HG03354 (cell line): ENCODE results near the gene C16orf96.

Experiments used
- ATAC-seq: cut with Tn5 transposase; IDR thresholded peaks from one replicate; pipeline ENCODE4 v1.9.1; 2021; ENCODE audit warnings: mild to moderate bottlenecking; ENCODE audit not compliant: unreplicated experiment, poor library complexity, severe bottlenecking

The C16orf96 gene

DNA sequence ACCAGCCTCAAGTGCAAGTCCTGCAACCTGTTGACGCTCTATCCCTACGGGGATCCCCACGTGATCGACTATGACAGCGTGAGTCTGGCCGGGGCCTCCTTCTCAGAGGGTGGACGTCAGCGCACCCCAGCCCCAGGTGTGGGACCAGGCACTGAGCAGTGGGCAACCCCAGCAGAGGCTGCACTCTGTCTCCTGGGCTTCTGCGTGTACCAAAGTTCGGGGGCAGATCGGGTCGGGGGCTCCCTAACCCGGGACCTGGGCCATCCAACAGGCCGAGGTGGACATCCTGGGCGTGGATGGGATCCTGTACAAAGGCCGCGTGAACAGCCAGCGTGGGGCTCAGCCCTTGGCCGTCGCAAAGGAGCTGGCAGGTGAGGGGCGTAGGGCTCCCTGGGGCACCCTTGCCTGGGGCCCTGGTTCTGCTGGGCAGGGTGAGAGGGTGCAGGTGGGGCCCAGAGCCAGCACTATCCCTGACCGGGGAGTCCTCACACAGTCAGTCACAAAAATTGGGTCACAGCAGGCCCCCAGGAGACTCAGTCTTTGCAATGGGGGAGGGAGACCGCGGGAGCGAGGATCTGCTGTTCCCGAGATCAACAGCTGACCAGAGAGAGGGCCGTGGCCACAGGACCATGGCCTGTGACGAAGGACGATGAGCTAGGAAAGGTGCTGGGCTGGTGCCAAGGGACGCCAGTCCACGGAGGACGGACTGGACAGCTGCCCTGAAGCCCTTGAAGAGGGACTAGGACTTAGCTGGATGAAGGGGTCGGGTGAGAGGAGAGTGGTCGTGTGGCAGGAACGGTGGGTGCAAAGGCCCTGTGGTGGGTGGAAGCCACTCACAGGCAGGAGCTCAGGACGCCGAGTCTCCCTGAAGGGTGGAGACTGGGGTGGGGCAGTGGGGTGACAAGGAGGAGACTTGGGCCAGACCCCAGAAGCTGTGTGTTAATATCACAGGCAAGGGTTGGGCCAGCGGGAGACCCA is 38.6 kb downstream of the C16orf96 start:
- no peak for ATAC-seq

DNA sequence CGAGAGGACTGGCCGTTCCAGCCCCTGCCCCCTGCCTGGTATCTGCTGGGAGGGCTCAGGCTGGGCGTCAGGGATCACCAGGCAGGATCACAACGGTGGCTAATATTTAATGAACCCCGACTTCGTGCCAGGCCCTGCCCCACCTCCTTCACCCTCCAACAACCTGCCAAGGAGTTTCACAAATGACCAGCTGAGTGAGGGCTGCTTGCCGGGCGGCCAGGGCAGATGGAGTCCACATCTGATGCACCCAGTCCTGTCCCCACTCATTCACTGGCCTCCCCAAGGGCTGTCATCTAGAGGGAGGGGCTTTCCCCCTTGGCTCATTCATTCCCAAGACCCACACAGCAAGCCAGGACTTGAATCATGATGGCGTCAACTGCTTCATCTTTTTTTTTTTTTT is 41.0 kb downstream of the C16orf96 start:
- ATAC-seq: no peak

DNA sequence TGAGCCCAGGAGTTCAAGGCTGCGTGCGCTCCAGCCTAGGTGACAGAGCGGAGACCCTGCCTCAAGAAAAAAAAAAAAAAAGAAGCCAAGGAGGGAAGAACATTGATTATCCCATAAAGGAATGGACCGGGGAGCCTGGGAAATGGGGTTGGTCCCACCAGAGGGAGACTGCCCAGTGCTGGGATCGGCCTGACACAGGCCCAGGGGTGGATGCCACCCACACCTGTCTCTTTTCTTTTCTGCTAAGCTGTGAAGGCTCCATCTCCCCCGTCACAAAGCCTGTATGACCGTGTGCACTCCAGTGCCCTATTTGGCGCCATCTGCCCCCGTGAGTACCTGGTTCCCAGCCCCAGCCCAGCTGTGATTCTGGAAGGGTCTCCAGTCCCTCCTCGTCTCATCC is 42.9 kb downstream of the C16orf96 start:
- no peak for ATAC-seq

DNA sequence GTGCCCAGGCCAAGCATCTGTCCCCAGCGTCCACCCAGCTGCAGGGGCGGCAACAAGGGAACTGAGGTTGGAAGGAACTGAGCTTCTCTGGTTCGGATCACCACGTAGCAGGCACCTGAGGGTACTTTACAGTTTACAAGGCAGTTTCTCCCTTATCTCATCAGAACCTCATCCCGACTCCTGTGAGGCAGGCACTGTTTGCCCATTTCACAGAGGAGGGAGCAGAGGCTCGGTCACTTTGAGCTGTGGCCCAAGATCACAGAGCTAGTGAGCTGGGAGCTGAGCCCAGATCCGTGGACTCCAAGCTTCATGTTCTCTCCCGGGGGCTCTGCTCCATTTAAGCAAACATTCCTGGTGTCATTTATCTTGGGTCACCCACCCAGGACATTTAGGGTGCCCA is 43.4 kb downstream of the C16orf96 start:
- ATAC-seq: no peak

DNA sequence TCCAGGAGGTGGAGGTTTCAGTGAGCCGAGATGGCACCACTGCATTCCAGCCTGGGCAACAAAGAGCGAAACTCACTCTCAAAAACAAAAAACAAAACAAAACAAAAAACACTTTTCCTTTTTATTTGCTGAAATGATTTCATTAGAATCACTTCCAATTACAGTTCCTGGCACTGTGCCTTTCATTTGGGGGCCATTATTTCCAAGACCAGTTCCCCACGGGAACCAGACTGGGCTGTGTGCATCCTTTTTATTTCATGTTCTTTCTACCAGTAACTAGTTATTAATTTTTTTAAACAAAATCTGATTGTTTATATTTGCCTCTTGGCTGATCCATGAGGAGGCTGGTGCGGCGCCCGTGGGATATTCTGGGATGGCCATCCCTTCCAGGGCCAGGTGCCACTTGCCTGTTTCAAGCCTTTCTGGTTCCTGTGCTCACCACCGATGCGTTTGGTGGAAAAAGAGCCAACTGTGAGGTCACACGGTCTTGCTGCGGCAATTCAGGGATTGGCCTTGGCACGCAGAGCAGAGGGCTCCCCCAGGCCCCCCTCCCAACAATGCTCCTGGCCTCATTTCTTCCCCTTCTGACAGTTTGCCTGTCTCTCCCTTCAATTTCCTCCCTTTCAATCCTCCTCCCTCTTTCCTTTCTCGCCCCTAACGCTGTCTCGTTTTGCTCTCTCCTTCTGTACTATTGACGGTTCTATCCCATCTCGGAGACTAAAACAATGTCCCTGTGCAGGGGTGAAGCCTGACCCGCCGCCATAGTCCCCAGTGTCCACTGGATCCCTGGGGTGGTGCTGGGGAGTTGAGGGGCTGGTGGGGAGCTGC is 45.1 kb downstream of the C16orf96 start:
- ATAC-seq: no peak

DNA sequence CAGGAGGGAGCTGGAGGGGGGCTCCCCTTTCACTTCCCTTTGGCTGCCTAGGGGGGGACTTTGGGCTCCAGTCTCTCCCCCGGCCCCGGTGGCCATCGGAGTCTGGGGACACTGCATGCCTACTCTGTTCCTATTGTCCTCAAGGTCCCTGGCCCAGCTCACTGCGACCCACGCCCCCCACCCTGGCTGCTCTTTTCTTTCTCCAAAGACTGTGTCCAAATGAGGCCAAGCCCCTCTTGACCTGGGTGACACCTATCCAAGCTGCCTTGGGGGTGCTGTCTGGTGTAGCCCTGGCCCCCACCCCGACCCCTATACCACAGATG is 45.7 kb downstream of the C16orf96 start:
- ATAC-seq: no peak

DNA sequence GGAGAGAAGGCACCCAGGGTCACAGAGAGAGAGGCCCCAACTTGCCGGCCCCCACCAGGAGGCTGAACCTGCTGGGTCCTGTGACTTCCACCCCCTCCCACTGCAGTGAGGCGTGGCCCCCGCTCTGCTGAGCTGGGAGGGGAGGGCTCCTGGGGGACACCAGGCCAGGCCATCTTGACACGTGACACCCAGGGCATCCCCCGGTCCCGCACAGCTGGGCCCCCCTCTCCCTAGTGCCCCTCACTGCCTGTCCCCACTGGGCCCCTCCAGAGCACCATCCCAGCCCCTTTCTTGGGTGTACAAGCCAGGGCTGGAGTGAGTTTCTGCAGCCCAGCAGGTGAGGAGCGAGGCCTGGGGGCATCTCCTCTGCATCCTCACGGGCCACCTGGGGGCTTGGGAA is 46.2 kb downstream of the C16orf96 start:
- no peak for ATAC-seq

DNA sequence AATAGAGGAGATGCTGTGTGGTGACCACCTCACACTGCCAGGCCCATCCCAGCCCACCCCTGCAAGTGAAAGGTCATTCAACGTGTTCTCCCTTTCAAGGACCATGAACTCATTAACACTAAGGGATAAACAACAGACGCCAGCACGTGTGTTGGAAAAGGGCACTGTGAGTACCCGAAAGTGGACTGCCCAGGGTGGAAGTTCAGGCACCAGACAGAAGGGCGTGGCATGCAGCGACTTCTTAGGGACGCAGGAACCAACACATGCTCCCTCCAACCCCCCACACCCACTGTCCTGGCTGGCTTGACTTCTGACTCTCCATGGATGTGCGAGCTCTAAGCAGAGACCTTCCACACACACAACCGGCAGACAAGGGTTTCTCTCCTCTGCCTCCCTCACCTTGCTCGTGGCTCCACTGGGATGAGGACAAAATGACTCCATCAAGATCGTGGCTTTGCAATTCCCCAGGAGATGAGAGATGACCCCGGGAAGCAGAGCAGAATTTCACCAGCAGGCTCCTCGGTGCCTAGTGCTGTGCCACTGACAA is 47.6 kb downstream of the C16orf96 start:
- ATAC-seq: no peak

DNA sequence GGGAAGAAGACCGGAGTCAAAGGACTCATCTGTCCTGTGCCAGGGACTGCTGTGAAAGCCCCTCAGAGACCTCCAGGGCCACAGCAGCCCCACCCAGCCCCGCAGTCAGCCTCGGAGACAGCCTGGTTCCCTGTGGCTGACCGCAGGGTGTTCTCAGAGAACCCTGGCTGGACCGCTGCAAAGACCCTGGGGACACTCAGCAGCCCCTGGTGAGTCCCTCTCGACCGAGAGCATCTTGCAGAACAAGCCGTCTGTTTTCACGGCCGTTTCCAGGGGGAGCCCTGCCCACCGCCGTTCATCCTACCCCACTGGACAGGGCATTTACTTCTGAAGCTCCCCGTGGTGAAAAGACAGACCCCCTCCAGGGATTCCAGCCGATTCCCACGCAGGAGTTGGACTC is 48.3 kb downstream of the C16orf96 start:
- ATAC-seq: no peak

DNA sequence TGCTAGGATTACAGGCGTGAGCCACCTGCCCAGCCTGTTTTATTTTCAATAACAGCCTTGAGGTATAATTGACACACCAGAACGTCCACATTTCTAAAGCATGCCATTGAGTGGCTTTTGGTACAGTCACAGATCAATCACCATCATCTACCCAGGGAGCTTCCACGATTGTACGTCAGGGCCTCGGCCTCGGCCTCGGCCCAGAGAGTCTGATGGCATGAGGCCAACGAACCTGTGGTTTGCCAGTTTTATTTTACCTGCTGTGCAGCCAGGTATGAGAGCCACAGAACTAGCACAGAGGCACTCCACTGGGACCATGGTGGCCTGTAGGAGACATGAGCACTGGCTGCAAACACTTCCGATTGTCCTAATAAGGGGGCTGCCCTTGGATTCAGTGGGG is 50.2 kb downstream of the C16orf96 start:
- no peak for ATAC-seq

DNA sequence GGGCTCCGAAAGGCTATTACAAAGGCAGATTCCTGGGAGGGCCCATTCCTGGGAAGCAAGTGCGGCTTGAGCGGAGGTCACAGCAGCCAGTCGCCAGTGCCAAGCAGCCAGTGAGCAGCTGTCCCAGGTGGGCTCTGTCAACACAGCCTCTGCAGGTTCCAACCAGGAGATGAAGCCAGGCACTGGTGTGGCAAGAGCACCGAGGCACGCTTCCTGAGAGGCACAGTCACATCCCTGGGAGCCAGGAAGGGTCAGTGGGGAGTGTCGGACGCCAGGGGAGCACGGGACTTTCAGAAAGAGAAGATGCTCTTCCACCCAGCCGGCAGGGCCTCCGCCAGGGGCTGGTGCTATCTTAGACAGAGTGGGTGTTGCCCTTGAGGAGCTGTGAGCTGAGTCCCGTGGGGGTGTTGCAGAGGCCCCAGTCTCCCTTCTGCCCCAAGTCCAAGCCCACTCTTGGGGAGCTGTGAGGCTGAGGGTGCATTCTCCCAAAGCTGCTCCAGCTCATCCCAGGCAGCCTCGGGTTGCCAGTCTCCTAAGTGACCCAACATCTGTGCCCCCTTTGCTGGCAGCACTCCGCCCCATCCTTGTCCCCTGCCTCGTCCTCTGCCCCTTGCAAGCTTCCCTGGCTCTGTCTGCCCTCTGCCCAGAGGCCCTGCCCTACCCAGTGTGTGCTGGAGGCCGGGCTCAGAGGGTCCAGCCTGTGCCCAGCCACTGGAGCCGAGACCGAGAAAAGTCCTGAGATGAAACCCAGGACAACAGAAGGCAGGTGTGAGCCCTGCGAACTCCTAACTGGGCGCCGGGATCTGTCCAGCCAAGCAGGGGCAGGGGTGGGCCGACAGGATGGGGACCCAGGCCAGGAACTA is 51.9 kb downstream of the C16orf96 start:
- no peak for ATAC-seq

DNA sequence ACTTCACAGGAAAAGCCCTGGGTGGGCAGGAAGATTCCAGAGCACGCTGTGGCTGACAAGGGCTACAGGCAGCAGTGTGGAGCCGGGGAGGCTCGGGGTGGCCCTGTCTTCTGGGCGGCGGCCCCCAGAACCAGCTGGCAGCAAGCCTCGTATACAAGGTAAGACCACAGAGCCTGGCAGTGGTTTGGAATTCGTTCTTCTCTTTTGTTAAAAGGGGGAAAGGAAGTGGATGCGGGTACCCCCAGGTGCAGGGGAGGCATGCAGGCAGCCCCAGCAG is 52.5 kb downstream of the C16orf96 start:
- no peak for ATAC-seq

DNA sequence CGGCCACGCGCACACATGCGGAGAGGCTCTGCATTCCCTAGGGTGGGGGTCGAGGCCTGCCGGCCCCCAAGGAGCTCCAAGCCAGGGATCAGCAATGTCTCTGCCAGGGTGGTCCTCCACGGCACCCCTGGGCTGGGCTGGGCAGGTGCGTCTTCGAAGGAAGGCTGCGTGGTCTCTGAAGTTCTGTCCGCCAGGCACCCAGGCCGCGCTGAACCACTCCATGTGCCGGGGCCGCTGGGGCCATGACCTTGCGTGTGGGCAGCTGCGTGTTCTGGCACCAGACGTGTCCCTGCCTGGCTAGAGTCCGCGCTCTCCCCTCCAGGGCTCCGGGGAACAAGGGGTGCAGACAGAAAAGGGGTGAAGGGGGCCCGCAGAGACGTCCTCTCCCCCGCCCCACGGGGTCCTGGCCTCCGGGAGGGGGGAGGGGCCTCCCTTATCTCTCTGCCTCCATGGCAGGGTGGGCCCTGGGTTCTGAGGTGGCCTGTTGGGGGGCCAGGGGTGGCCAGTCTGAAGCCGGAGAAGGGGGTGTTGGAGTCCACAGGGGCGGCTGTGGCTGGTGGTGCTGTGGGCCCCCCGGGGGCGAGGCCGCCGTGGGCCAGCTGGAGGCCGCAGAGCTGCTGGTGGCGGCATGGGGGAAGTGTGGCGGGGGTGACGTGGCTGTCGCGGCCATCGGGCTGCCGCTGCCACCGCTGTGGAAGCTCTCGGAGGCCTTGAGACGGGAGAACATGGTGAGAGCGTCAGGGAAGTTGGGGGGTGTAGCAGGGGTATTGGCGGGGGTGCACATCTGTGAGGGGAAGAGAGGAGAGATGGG is 53.3 kb downstream of the C16orf96 start:
- no peak for ATAC-seq

DNA sequence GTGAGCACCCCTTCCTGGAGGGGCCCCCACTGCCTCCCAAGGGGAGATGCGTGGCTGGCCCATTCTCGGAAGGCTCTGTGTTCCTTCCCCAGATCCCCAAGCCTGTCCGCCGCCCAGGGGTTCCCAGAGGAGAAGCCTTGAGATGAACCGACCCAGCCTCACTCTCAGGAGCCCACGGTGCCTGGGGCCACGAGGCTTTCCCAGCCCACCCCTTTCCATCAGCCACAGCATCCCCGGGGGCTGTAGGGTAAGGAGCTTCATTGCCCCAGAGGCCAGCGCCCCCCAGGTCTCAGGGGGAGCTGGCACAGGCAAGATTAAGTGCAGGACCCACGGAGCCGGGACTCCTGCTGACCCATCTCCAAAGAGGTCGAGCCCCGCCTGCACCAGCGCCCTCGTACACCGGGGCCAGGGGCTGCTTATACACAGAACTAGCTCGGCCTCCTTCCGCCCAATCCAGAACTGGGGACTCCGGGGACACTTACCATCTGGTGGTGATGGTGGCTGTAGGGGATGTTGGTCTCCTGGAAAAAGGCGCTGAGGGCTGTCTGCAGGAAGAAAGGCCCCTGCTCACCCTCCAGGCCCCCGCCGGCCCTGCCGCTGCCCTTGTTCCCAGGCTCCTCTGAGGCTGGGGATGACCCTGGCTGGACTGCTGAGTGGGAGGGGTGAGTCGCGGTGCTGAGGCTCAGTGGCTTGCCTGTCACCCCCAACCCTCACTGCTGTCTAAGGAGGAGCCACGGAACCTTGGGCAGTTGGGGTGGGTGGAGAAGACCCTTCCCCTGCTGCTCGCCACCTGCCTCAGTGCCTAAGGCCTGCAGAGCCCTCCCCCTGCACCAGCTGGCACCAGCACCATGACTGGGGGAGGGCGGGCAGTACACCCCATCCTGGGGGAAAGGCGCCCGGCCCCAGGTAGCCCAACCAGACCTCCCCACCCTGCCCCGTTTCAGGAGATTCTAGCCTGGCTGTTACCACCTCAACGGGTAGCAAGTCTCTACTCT is 54.2 kb downstream of the C16orf96 start:
- no peak for ATAC-seq

DNA sequence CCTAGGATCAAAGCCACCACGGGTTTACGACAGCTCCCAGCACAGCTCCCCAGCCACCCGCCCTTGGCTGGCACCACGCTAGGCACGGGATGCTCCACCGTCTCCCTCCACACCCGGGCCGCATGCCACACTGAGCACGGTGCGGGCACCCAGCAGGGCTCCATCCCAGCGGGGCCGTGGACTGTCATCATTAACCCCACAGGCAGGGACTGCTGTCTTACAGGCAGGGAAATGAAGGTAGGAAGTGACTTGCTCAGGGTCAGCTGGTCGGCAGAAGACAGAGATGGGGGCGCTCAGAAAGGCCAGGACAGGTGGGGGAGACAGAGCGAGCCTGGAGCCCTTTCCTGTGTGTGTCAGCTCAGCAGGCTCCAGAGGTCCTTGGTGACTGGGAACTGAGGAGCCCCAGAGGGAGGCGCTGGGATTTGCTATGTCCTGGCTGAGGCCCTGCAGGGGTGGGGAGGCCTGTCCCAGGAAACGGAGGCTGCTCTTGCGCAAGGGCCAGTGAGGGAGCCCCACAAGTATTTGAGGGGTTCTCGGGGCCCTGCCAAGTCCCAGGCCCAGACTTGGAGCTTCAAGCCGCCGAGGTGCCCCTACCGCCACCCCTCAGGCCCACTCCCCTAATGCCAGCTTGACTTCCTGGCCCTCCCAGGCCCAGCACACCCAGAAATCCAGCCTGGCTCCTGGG is 55.3 kb downstream of the C16orf96 start:
- ATAC-seq: no peak

DNA sequence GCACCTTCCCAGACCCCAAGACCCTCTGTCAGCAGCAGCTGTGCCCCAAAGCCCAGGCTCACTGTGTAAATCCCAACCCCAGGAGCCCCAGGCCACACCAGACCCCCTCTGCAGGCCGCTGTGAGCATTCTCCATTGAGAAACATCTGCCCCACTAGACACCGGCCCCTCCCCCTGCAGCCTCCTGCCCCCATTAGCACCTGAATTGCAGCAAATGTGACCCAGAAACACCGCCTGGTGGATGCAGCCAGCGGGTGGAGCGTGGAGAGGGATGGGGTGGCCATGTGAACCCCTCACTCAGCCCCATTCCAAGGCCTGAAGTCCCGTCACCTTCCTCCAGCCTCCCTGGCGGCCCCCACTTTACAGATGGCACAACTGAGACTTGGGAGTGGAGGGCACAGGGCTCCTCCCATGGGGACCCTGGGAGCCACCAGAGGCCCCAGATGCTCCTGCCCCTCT is 56.4 kb downstream of the C16orf96 start:
- ATAC-seq: no peak

DNA sequence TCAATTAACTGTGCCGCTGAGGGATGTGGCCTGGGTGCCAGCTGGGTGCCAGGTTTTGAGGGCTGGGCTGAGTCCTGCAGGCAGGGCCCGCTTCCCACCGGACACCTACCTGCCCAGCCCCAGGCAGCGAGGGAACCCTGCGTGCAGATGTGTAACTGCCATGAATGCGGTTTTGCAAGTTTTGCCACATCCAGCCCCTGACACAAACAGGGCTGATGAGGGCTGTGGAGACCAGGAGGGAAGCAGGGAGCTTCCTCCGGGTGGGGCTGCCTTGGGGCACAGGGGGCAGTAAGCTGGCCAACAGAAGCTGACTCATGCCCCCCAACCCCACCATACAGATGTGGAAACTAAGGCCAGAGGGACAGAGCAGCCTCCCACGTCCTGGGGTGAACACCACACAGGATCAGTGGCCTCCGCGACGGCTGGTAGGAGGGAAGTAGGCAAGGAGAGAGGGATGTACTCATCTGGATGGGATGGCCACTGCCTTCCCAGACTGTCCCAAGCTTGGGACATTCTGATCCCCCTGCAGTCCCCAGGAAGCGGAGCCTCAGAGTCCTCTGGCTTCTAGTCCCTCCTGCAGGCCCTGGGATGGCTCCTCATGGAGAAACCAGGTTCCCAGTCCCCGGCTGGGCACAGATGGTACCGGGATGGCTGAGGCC is 57.0 kb downstream of the C16orf96 start:
- no peak for ATAC-seq
